AML-193 (cell line): ENCODE data around the gene GSN.

ENCODE experiments used
- DNase-seq, 2 experiments: peaks; one replicate each; lab custom pipeline; 2025; lab: John Stamatoyannopoulos, UW

GSN gene

DNA sequence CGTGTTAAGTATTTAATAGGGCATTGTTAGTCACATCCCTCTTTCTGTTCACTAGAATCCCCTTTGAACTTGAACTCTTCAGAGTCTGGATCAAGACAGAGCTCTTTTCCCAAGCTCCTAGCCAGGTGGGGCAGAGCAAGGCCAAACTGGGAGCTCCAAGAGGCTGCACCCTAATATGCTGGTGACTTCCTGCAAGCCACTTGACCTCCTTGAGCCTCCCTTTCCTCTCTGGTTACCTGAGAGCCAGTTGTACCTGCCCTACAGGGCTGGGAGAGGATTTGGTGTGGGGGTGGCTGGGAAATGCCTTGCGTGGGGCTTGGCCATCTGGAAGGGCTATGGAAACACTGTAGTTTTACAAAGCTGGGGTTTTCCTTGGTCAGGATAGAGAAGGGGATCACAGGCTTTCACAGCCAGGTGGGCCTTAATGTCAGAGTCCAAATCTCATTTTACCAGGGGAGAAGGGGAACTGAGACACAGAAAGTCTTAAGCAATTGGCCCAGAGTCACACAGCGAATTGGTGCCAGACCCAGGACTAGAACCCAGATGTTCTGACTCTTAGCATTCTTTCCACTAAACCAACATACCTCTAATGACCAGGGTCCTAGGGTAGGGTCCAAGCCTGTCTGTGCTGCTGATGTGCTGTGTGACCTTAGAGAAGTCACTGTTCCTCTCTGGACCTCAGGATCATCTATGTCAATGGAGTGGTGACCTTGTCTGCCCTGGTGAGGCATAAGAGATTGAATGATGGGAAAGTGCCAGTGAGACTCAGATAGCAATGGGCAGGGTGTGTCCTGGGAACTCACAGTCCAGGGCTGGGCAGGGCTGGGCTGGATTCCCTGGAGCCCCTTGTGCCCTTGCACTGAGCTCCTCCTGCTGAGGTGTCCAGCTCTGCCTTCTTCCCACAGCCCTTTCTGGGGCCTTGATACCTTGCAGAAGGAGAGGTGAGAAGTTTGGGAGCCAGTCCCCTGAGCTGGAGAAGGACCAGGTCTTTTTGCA lies 35.8 kb downstream of the GSN start:
- DNase-seq: no peak

DNA sequence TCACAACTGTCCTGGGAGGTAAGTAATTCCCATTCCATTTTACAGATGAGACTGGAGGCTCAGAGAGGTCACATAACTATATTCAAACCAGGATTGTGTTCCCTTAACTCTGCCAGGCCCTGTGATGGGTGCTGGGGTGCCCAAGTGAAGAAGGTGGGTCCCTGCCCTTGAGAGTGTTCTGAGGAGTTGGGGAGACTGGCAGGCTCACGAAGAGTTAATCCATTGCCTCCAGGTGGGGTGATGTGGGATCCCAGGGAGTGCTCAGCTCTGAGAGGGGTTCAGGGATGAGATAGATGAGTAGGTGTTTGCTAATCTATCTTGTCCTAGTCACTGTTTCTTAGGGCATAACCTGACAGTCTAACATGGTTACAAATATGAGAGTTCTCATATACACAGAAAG lies 36.7 kb downstream of the GSN start:
- no peak for DNase-seq

DNA sequence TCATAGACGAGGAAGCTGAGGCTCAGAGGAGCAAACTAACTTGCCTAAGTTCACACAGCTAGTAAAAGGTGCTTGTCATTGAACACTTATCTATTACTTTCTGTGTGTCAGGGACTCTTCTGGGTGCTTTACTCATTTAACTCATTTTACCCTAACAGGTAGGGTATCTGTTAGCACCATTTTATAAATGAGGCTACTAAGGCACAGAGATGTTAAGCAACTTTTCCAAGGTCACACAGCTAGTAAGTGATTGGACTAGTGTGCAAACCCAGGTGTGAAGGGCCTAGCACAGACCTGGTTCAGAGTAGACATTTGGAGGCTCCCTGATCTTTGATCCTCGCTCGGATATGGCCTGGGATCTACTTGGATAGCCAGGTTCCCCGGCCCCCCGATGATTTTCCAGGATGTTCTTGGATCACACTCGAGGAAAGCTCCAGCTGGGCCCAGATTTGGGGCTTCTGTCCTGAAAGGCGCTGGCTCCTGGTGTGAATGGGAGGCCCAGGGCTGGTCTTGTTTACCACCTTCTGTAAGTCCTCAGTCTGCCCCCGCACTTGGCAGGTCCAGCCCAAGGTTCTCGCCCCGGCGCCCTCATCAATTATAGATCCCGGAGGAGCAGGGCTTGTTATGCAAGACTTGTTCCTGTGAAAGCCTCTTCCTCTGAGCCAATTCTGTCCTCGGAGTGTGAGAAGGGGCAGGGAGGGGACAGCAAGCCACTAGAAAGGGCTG lies 37.5 kb downstream of the GSN start:
- DNase-seq: no peak

DNA sequence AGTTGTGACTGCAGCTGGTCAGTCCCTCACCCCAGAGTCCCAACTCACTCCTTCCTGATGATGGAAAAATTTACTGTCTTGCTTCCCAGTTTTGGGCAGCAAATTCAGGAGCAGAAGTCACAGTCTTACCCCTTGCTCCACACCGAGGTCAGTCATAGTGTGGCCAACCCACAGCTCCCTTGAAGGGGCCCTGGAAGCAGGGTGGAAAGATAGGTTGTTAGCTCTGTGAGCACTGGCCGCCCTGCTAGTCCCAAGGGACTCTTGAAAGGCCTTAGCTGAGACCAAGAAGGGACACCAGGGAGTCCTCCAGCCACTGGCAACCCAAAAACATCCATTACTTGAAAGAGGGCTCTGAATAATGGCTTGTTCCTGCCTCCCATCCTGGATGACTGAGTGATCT lies 40.0 kb downstream of the GSN start:
- no peak for DNase-seq

DNA sequence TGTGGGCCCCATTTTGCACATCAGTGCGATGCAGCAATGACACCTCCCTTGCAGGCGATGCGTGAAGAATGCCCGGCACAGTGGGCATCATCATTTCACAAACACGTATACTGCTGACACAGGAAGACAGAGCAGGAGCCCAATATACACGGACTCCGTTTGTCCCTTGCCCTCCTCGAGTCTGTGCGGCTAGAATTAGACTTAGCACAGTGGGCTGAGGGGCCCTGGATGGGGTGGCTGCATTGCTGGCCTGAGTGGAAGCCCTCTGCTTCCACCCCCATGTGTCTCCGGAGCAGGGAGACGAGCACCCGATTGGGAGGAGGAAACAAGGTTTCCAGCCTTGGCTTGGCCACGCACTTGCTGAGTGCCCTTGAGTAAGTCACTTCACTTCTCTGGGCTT lies 40.8 kb downstream of the GSN start:
- DNase-seq: no peak

DNA sequence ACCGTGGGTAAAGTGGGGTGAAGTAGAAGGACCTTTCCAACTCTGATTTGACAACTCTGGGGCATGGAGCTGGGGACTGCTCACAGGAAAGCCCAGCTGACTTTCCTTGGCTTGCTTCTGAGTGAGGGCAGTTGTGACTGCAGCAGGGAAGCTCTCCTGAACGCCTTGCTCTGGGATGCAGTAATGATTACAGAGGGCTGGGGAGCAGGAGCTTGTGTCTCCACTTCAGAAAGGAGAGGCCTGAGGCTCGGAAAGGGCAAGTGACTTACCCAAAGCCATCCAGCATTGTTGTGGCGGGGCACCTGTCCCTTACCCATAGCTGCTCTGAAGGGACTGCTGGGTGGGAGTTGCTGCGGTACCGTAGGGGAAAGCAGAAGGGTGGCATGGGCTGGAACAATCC lies 41.2 kb downstream of the GSN start:
- DNase-seq: no peak

DNA sequence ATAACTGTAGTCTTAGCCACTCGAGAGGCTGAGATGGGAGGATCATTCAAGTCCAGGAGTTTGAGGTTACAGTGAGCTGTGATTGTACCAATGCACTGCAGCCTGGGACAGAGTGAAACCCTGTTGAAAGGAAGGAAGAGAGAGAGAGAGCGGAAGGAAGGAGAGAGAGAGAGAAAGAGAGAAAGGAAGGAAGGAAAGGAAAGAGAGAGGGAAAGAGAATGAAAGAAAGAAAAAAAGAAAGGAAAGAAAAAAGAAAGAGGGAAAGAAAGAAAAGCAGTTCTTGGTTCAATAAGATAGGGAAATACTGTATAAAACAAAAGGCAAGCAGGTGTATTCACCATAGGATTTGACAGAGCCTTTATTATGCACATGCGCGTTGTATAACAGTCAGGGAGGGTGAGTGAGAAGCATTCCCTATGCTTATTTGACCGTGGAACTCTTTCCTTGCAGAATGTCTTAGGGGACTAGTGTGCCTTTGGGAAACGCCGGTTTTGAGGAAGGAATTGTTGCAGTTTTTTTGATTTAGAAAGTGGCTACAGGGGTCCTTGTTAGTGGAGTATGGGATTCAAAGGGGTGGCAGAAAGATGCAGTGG lies 42.0 kb downstream of the GSN start:
- no peak for DNase-seq

DNA sequence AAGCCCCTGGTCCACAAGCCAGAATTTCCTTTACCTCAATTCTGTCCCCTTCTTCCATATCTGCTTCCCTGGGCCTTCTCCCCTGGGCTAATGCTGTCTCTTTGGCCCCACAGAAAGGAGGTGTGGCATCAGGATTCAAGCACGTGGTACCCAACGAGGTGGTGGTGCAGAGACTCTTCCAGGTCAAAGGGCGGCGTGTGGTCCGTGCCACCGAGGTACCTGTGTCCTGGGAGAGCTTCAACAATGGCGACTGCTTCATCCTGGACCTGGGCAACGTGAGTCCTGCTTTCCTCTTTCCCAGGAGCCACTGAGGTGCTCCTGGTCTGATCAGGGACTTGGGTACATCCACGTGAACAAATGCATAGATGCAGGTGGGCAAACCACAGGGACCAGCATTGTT lies 42.6 kb downstream of the GSN start:
- no peak for DNase-seq

DNA sequence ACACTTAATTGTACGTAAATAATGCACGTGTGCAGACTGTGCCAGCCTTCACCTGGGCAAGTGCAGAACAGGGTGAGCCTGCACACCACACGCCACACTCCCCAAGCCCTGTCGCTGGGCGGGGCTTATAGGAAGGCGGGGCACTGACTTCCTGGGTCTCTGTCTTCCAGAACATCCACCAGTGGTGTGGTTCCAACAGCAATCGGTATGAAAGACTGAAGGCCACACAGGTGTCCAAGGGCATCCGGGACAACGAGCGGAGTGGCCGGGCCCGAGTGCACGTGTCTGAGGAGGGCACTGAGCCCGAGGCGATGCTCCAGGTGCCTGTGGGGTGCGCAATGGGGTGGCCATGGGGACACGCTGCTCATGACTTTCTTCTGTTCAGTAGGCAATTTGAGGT lies 44.2 kb downstream of the GSN start:
- no peak for DNase-seq

DNA sequence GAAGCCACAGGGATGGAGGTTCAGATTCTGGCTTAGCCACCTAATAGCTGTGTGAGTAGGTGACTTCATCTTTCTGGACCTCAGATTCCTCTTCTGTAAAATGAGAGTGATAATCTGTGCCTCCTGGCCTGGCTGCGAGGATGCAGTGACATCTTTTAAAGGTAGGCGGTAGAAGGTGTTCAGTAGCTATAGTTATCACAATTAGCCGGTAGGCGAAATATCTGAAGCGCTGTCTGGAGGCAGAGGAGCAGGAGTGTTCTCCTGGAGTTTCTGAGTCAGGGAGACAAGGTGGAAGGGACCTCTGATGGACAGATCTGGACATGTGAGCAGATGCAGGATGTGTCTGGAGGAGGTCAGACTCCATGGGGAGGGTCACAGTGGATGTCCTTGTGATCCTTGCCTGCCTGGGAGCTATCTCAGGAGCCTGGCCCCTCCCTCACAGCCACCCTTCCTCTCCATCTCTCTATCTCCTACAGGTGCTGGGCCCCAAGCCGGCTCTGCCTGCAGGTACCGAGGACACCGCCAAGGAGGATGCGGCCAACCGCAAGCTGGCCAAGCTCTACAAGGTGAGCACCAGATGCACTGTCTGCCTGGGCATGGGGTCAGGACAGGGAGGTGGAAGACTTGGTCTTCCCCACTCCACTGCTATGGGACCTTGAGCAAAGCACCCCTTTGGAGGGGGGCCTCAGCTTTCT lies 45.6 kb downstream of the GSN start:
- DNase-seq: no peak

DNA sequence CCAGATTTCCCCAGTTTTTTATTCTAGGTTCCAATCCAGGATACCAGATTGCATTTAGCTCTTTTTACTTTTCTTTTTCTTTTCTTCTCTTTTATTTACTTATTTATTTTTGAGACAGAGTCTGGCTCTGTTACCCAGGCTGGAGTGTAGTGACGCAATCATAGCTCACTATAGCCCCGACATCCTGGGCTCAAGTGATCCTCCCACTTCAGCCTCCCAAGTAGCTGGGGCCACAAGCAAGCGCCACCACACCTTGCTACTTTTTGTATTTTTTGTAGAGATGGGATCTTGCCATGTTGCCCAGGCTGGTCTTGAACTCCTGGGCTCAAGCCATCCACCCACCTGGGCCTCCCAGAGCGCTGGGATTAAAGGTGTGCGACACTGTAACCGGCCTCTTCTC lies 48.4 kb downstream of the GSN start:
- DNase-seq: no peak

DNA sequence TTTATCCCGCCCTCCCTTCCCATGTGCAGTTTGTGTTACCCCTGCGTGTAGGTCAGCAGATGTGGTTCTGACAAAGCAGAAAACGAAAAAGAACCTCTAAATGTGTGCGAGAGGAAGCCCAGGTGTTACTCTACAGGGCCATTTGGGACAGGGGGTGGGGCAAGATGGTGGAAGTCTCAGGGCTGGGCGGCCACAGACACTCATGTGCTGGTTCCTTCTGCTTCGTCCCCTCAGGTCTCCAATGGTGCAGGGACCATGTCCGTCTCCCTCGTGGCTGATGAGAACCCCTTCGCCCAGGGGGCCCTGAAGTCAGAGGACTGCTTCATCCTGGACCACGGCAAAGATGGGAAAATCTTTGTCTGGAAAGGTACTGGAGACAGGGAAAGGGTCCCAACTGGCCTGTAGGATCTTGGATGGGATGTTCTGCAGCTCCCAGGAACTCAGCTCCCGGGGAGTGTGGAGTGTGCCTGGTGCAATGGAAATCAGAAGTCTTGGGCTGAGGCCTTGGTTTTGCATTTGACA lies 49.0 kb downstream of the GSN start:
- no peak for DNase-seq

DNA sequence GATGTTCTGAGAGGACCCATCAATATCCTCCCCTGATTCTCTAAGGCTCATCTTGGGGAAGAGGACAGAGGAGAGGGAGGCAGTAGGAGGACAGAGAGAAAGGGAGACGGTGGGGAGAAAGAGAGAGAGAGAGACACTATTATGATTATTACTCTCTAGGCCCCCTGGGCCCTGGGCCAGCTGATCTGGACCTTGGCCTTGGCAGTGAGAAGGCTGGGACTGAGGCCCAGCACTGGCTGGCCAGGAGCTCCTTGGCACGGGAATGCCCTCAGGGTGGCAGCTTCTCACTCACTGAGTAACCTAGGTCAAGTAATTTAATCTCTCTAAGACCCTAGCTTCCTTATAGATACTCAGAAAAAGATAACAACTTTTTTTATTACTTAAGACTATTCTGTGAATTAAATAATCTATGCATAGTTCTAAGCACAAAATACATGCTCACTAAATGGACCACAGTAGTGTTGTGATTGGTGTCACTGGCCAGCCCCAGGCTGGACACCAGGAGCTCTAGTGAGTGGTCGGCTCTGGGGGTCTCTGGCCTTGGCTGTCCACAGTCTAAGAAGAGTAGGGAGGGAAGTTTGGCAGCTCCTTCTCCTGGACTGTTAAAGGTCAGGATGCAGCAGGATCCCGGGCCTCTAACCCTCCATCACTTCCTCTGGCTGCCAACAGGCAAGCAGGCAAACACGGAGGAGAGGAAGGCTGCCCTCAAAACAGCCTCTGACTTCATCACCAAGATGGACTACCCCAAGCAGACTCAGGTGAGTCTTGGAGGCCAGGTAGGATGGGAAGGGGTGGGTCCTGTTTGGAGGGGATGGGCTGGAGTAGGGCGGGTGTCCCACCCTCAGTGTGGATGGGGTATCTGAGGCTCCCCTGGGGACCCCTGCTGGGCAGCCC lies 50.0 kb downstream of the GSN start:
- DNase-seq: no peak

DNA sequence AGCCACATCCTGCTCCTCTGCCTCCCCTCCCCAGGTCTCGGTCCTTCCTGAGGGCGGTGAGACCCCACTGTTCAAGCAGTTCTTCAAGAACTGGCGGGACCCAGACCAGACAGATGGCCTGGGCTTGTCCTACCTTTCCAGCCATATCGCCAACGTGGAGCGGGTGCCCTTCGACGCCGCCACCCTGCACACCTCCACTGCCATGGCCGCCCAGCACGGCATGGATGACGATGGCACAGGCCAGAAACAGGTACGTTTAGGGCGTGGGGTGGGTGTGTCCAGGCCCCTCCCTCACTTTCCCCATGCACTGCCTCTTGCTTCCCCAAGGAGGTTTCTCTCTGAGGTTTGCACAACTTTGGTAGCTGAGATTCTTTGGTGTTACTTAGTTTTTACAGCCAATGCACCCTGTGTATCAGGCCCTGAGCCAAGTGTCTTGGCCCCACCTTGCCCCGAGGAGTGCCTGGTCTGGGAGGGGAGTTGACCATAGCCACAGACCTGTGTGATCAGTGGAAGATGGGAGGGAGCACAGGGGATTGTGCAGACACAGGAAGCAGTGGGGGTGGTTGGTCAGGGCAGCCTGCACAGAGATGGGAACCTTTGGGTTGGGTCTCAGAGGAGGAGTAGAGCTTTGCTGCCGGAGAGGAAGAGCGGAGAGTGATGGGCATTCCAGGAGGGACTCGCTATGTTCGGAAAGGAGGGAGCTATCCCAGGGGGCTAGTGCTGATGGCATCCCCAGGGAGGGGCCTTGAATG lies 50.8 kb downstream of the GSN start:
- no peak for DNase-seq

DNA sequence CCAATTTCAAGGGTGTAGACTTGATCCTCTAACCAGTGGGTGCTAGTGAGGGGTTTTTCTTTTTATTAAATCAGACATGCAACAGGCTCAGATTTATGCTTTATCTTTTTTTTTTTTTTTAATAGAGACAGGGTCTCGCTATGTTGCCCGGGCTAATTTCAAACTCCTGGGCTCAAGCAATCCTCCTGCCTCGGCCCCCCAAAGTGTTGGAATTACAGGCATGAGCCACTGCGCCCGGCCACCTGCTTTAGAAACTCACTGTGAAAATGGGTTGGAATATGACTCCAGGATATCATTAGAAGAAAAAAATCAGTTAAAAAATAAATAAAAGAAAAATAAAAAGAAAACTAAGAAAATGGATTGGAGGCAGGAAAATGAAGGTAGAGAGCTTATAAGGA lies 51.4 kb downstream of the GSN start:
- DNase-seq: no peak

DNA sequence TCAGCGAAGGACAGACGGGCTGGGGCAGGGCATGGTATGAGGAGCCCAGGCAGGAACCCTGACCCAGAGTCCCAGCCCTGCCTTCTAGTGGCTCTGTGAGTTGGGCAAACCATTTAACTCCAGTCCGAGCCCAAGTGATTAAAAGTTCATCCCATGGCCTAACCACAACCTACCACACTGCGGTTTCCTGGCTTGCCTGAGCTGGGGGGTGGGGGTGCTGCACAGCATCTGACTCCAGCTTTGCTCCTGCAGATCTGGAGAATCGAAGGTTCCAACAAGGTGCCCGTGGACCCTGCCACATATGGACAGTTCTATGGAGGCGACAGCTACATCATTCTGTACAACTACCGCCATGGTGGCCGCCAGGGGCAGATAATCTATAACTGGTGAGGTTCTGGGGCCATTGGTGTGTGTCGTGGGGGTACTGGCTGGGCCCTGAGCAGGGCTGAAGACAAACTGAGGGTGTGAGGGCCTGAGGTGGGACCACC lies 53.1 kb downstream of the GSN start:
- peak; percentile 62 to 72 for DNase-seq

DNA sequence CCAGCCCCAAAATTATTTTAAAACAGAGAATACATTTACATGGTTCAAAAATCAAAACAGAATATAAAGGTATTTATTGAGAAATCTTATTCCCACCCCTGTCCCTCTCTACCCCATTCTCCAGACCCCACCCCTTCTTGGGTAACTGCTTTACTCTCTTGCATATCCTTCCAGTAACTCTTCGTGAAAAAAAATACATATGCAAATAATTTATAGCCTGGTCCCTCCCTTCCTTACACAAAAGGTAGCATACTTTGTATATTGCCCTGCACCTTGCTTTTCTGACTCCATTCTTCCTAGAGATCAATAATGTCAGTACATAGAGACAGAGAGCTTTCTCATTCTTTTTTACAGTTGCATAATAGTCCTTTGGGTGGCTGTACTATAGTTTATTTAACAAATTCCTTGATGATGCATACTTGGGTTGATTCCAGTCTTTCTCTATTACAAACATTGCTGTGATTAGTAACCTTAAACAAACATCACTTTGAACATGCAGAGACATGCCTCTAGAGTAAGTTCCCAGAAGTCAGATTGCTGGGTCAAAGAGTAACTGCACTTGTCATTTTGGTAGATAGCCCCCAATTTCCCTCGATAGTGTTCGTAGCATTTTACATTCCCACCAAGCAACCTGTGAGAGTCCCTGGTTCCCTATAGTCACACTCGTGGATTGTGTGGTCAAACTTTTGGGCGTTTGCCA lies 54.2 kb downstream of the GSN start:
- DNase-seq: peak in 1 of 2 experiments; percentile 7

DNA sequence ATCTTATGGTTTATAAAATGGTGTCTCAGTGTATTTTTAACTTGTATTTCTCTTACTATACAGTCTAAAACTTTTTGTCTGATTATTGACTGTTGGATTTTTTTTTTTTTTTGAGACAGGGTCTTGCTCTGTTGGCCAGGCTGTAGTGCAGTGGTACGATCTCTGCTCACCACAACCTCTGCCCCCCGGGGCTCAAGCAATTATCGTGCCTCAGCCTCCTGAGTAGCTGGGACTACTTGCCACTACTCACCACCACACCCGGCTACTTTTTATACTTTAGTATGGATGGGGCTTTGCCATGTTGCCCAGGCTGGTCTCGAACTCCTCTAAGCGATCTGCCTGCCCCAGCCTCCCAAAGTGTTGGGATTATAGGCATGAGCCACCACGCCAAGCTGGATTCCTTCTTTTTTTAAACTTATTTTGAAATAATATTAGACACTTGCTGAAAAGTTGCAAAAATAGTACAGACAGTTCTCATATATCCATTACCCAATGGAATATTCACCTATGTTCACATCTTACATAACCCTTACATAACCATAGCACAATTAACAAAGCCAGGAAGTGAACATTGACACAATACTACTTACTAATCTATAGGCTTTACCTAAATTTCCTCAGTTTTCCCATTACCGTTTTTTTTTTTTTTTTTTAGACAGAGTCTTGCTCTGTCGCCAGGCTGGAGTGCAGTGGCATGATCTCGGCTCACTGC lies 54.9 kb downstream of the GSN start:
- peak; percentile 61 to 72 for DNase-seq
